NT2/D1 (cell line): ENCODE data around the gene PMM1.

ENCODE experiments used
- DNase-seq: peaks from one replicate; pipeline ENCODE4 v3.0.0-alpha.2; 2011; ENCODE audit warnings: low read depth, low spot score
- H3K27me3 ChIP-seq: 2 replicates; pipeline ENCODE4 v1.6.0; 2011; ENCODE audit warnings: mild to moderate bottlenecking; ENCODE audit not compliant: insufficient read length, insufficient read depth
- H3K36me3 ChIP-seq: 2 replicates; pipeline ENCODE4 v1.6.1; 2011; ENCODE audit warnings: mild to moderate bottlenecking, low read length, mixed read lengths; ENCODE audit not compliant: insufficient read depth, insufficient read length
- H3K4me1 ChIP-seq: 2 replicates; pipeline ENCODE4 v1.5.1; 2011; ENCODE audit not compliant: insufficient read depth, insufficient read length
- H3K4me3 ChIP-seq: 2 replicates; pipeline ENCODE4 v1.5.1; 2011; ENCODE audit warnings: low read depth; ENCODE audit not compliant: insufficient read length
- H3K9ac ChIP-seq: 2 replicates; pipeline ENCODE4 v1.6.0; 2011; ENCODE audit warnings: low read depth; ENCODE audit not compliant: insufficient read length
- H3K9me3 ChIP-seq: 2 replicates; pipeline ENCODE4 v1.5.1; 2011; ENCODE audit warnings: mild to moderate bottlenecking, low read length; ENCODE audit not compliant: insufficient read depth
- SUZ12 ChIP-seq: IDR thresholded peaks from 2 replicates; pipeline ENCODE4 v1.6.1; 2011; ENCODE audit not compliant: insufficient read length, insufficient read depth; ENCODE audit errors: extremely low read depth
- YY1 ChIP-seq: IDR thresholded peaks from 2 replicates; pipeline ENCODE4 v1.6.1; 2011; ENCODE audit not compliant: insufficient read length, insufficient read depth
- ZNF274 ChIP-seq: IDR thresholded peaks from 2 replicates; pipeline ENCODE4 v1.6.1; 2011; ENCODE audit warnings: mild to moderate bottlenecking, low read depth, low read length

Gene PMM1

GRCh38 chr22:41608386-41608785, 18.7 kb upstream of the PMM1 start:
- no peak for DNase-seq
- Histone ChIP-seq H3K4me3 (no peak overlapping the region), H3K27me3 (no peaks in the 10 kb centered on the region)

DNA sequence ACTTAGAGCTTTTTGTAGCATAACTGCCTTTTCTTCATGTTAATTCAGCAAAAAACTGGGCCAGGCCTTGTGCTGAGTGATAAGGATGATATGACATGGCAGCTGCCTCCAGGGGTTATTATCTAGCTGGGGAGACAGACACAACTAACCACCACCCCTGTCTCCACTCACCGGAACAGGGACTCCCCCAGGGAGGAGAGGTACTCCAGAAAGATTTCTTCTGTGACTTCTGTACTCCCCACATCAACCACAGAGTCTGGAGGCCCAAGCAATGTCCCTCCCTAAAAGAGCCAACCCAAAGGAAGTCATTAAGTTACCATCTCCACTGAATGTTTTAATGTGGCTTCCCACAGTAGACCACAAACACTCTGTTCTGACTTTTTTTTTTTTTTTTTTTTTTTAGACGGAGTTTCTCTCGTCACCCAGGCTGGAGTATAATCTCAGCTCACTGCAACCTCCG, 14.3 kb upstream of the PMM1 start:
- H3K9me3 ChIP-seq: no peaks in the 10 kb centered on the region
- H3K27me3 ChIP-seq: no peaks in the 10 kb centered on the region
- TF ChIP-seq YY1 (no peak), SUZ12 (no peak), ZNF274 (no peak)
- no peaks in the 10 kb centered on the region for H3K4me1 ChIP-seq
- peaks cover 70% of the 10 kb centered on the region for H3K36me3 ChIP-seq
- H3K9ac ChIP-seq: no peak overlapping the region
- no peak overlapping the region for H3K4me3 ChIP-seq
- no peak for DNase-seq

More at GRCh38 chr22:41608386-41608785, 18.7 kb upstream of the PMM1 start:
- Histone ChIP-seq H3K36me3 (peaks cover 41% of the 10 kb centered on the region), H3K4me1 (no peaks in the 10 kb centered on the region), H3K9ac (no peak overlapping the region), H3K9me3 (no peaks in the 10 kb centered on the region)
- TF ChIP-seq SUZ12: no peak
- TF ChIP-seq ZNF274: no peak
- no peak for TF ChIP-seq YY1

DNA sequence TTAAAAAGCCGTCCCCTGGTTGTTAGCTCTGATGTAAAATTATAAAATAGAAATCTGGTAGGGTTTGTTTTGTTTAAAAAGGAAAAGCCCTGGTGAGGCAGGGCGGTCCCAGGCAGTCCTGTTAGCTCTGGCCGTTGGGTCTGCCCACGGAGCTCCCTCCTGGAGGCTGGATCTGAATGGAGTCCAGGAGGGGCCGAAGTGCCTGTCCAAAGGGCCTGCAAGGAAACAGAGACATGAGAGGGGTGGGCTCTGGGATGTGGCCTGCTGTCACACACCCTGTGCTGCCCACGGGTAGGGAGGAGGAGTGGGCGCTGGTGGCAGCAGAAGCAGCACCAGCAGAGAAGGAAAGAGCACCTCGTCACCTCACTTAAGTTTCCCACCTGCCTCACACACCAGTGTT, 11.3 kb upstream of the PMM1 start:
- H3K9ac ChIP-seq: no peak overlapping the region
- H3K9me3 ChIP-seq: no peaks in the 10 kb centered on the region
- DNase-seq: no peak
- no peak overlapping the region for H3K4me3 ChIP-seq
- peaks cover 5% of the 10 kb centered on the region for H3K4me1 ChIP-seq
- TF ChIP-seq YY1 (no peak), SUZ12 (no peak)
- peaks cover 62% of the 10 kb centered on the region for H3K36me3 ChIP-seq
- H3K27me3 ChIP-seq: no peaks in the 10 kb centered on the region

DNA sequence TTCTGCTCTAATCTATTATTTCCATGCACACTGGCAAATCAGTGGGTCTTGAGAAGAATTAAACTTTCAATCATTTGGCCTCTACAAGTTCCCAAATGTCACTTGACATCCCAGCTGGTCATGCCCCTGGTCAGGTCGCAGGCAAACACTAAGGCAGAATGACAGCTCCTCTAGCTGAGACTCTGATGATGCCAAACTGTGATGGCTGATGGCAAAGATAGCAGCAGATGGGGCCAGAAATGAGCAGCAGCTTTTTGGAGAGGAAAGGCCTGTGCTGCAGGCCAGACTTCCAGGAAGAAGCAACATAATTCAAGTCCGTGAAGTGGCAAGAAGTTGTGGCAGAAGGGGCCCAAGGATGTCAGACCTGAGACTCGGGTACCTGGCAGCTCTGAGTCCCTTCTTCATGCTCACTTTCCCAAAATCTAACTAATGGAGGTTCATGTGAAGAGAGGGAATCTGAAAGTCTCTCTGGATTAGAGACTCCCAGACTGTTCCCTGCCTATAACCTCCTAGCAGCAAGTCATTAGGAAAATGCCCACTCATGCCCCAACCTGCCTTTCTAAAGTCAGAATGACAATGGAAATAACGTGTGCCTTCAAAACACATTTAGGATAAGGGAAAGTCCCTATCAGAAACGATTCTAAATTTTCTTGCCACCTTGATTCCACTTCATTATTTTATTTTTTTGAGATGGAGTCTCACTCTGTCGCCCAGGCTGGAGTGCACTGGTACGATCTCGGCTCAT, 9.4 kb upstream of the PMM1 start:
- TF ChIP-seq SUZ12: no peak
- no peak for TF ChIP-seq ZNF274
- no peak for TF ChIP-seq YY1
- no peaks in the 10 kb centered on the region for H3K27me3 ChIP-seq
- H3K4me3 ChIP-seq: no peak overlapping the region
- no peak for DNase-seq
- peaks cover 5% of the 10 kb centered on the region for H3K4me1 ChIP-seq
- peaks cover 47% of the 10 kb centered on the region for H3K36me3 ChIP-seq
- no peak overlapping the region for H3K9ac ChIP-seq
- H3K9me3 ChIP-seq: no peaks in the 10 kb centered on the region

GRCh38 chr22:41598081-41598480, 8.4 kb upstream of the PMM1 start:
- Histone ChIP-seq H3K9ac (no peak overlapping the region), H3K27me3 (no peaks in the 10 kb centered on the region), H3K9me3 (peaks cover 2% of the 10 kb centered on the region; the same call in 1 of the 2 replicates), H3K36me3 (peaks cover 37% of the 10 kb centered on the region), H3K4me3 (no peak overlapping the region), H3K4me1 (peaks cover 5% of the 10 kb centered on the region)
- no peak for DNase-seq
- no peak for TF ChIP-seq SUZ12
- no peak for TF ChIP-seq ZNF274
- TF ChIP-seq YY1: no peak

DNA sequence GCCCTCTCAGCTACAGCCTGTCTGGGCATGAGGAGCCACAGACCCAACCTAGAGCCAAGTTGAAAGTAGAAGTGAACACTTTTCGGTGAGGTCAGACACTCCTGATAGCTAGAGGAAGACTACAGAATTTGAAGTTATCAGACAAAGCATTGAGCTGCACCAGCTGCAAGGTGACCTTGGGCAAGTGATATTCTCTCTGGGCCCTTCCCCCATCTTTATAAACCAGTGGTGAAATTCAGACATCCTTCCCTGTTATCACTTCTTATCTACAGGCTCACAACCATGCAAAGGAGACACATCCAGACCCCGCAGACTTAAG, 8.0 kb upstream of the PMM1 start:
- no peak for TF ChIP-seq SUZ12
- no peak for TF ChIP-seq YY1
- TF ChIP-seq ZNF274: no peak
- Histone ChIP-seq H3K36me3 (peaks cover 32% of the 10 kb centered on the region), H3K4me3 (no peak overlapping the region), H3K9ac (no peak overlapping the region), H3K9me3 (peaks cover 6% of the 10 kb centered on the region; the same call in 1 of the 2 replicates), H3K27me3 (no peaks in the 10 kb centered on the region), H3K4me1 (peaks cover 5% of the 10 kb centered on the region)
- no peak for DNase-seq

DNA sequence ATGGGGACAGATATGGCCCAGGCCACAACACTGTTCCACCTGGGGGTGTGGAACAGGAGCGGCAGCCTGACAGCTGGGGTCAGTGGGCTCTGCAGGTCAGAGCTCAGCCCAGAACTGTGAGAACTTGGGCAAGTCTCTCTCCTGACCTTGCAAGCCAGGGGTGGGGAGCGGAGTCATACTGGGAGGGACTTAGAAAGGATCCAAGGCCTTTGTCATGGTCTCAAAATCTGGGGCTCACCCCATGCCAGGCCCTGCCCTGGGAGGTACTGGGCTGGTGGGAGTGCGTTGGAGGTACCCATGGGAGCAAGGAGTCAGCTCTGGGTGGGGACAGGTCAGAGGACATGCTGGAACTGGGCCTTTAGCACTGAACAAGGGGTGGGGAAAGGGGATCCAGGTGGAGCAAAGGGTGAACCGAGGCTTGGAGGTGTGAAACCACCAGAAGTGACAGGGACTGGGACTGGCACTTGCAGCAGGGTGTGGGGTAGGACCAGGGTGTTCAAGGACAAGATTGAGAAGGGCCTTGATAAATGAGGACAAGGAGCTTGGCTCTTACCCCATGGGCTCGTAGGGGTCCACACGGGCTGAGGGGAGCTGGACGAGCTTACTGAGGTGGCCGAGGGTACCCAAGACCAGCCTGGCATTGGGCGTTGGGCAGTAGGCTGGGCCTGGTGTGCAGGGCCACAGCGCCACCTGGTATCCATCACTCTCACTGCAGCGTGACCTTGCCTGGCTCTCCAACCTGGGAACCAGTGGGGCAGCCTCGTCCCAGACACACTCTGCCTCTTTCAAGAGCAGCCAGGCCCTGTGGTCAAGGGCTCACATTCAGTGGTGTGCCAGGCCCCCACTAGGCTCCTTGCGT, 7.4 kb upstream of the PMM1 start:
- no peak overlapping the region for H3K9ac ChIP-seq
- peak; percentile 15 for DNase-seq
- peaks cover 26% of the 10 kb centered on the region for H3K36me3 ChIP-seq
- H3K9me3 ChIP-seq: peaks cover 6% of the 10 kb centered on the region; the same call in 1 of the 2 replicates
- peaks cover 5% of the 10 kb centered on the region for H3K4me1 ChIP-seq
- no peak overlapping the region for H3K4me3 ChIP-seq
- TF ChIP-seq ZNF274 (no peak), YY1 (no peak), SUZ12 (no peak)
- H3K27me3 ChIP-seq: no peaks in the 10 kb centered on the region
